ENCODE results near the gene IFRD2. TPM values are rescaled to one million over a fixed set of nuclear protein-coding genes. Genes with fewer than 3 reads are reported as not detected.
A peak's percentile ranks its signal among the peaks of the same experiment; 100 is the strongest.
"Not testable (repeated sequence)": the region's sequence is repeated elsewhere in the genome, so short reads cannot be mapped to it uniquely, and the experiment has no call there.

Gene IFRD2
- total RNA-seq, 4 donors from 2014 or later: 63.9 to 96.5 (median 88.4) TPM

DNA sequence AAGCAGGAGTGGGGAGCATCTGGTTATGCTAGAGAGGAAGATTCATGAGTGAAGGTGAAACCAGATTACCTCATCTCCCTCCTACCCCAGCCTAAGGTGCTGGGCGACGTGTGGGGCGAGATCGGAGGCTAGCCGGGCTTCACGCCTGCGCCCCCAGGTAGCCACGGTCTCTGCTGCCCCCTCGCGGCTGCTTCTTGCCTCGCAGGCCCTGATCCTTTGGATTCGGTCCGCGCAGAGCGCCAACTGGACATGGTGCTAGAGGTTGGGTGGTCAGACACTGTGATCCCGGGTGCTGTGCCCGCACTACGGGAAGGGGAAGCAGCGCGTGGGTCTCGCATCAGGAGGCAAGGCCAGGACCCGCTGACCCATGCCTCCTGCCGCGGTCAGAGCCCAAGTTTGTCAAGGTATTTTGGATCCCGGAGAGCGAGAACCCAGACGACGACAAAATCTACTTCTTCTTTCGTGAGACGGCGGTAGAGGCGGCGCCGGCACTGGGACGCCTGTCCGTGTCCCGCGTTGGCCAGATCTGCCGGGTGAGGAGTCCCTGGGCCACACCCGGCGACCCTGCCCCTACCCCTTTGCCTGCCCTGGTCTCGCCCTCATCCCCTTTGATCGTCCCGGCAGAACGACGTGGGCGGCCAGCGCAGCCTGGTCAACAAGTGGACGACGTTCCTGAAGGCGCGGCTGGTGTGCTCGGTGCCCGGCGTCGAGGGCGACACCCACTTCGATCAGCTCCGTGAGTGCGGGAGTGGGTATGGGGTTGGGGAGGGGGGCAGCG is 19.1 kb downstream of the IFRD2 start:
- intact Hi-C loops (cut with DNase I): loop anchor here (2.0 kb wide), 1 partner anchor 46 kb away; no protein-coding TSS in a partner anchor
- no peaks in the 10 kb centered on the region for H3K27me3 ChIP-seq
- peak overlapping the region in 1 of 3 donors; percentile 43 for H3K27ac ChIP-seq
- no peaks in the 10 kb centered on the region for H3K36me3 ChIP-seq
- peaks cover 28 to 48% of the 10 kb centered on the region in 2 donors for H3K4me1 ChIP-seq
- DNase-seq: peak; percentile 84 to 88
- H3K9me3 ChIP-seq: no peaks in the 10 kb centered on the region
- WGBS, 2 donors: 1 to 3% methylated on average over 14 to 39 of the region's 61 CpGs
- peak; percentile 95 to 99 (median 97) for TF ChIP-seq CTCF (IDR thresholded peaks at IDR 0.05)
- TF ChIP-seq POLR2A (IDR thresholded peaks at IDR 0.05): peak in 1 of 2 donors; percentile 17
- H3K4me3 ChIP-seq (replicated peaks in 1 of 3): peak overlapping the region in 1 of 3 donors; percentile 13

DNA sequence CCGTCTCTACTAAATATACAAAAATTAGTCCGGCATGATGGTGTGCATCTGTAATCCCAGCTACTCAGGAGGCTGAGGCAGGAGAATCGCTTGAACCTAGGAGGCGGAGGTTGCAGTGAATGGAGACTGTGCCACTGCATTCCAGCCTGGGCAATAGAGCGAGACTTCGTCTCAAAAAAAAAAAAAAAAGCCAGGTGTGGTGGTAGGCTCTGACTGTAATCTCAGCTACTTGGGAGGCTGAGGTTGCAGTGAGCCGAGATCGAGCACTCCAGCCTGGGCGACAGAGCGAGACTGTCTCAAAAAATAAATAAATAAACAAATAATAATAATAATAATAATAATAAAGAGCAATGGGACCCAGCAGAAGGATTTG is 19.7 kb downstream of the IFRD2 start:
- not testable (repeated sequence) for H3K4me3 ChIP-seq (replicated peaks in 1 of 3); H3K36me3 ChIP-seq; H3K27ac ChIP-seq

DNA sequence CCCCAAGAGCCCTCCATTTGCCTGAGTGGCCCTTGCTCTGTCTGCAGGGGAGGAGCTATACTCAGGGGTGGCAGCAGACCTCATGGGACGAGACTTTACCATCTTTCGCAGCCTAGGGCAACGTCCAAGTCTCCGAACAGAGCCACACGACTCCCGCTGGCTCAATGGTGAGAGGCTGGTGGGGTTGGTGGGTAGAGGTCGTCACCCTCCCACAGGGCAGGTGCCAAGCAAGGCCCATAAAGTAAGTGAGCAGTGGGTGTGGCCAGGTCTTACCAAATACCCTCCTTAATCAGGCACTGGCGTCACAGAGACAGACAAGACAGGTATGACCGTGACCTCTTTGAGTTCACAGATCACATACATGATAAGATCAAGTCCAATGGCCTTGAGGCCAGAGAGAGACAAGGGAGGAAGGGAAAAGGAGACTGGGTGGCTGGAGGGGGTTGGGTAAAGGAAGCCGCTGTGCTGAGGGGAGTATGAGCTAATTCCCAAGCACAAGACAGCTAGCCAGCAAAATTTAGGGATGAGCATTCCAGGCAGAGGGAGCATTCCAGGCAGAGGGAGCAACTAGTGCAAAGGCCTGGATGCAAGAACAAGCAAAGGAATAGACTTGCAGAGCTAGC is 20.8 kb downstream of the IFRD2 start:
- H3K36me3 ChIP-seq: no peaks in the 10 kb centered on the region
- no peak overlapping the region for H3K4me3 ChIP-seq (replicated peaks in 1 of 3)
- intact Hi-C loops (cut with DNase I): no loop called here
- no peak overlapping the region for H3K27ac ChIP-seq
- H3K9me3 ChIP-seq: no peaks in the 10 kb centered on the region
- no peaks in the 10 kb centered on the region for H3K27me3 ChIP-seq
- DNase-seq: no peak
- TF ChIP-seq POLR2A (IDR thresholded peaks at IDR 0.05): no peak
- no peak for TF ChIP-seq CTCF (IDR thresholded peaks at IDR 0.05)
- WGBS, 2 donors: 89 to 92% methylated on average over 9 to 10 of the region's 10 CpGs
- H3K4me1 ChIP-seq: peaks cover 43 to 62% of the 10 kb centered on the region in 2 donors

More for the DNA sequence above, 19.7 kb downstream of the IFRD2 start:
- not testable (repeated sequence) for DNase-seq, H3K9me3 ChIP-seq, H3K27me3 ChIP-seq
- H3K4me1 ChIP-seq: peaks cover 34 to 54% of the 10 kb centered on the region in 2 donors
- intact Hi-C loops (cut with DNase I): loop anchor here (2.0 kb wide), 1 partner anchor 46 kb away; no protein-coding TSS in a partner anchor
- 48 to 56% methylated on average over 10 of the region's 10 CpGs for WGBS, 2 donors

GRCh38 chr3:50270422-50271224 is 21.6 kb downstream of the IFRD2 start:
- 88 to 89% methylated on average over 10 to 17 of the region's 19 CpGs for whole genome bisulfite sequencing, 2 donors

More at GRCh38 chr3:50270422-50271224, 21.6 kb downstream of the IFRD2 start:
- Histone ChIP-seq H3K4me3 (replicated peaks in 1 of 3) (no peak overlapping the region), H3K4me1 (peaks cover 51 to 70% of the 10 kb centered on the region in 2 donors), H3K9me3 (no peaks in the 10 kb centered on the region), H3K36me3 (no peaks in the 10 kb centered on the region), H3K27ac (no peak overlapping the region), H3K27me3 (no peaks in the 10 kb centered on the region)
- no peak for TF ChIP-seq CTCF (IDR thresholded peaks at IDR 0.05)
- DNase-seq: no peak
- intact Hi-C loops (cut with DNase I): no loop called here
